ENCODE measurements around the gene SELL.

Gene SELL

GRCh38 chr1:169711469-169712308 is at the start of gene SELL:
SELL (minus strand) TSS chr1:169711620; CDS start chr1:169711498, 122 bp downstream.
- peak; percentile 87 for TF ChIP-seq CTCF (IDR thresholded peaks at IDR 0.05; ENCODE audit: extremely low read depth, insufficient read depth, missing control alignments)
- in situ Hi-C loops (cut with MboI; ENCODE audit: low pct_unique_long_range_greater_than_20kb, low sequenced_read_pairs, unreplicated experiment) = no loop called here
- DNase-seq (ENCODE audit: low spot score) = peak; percentile 53

DNA sequence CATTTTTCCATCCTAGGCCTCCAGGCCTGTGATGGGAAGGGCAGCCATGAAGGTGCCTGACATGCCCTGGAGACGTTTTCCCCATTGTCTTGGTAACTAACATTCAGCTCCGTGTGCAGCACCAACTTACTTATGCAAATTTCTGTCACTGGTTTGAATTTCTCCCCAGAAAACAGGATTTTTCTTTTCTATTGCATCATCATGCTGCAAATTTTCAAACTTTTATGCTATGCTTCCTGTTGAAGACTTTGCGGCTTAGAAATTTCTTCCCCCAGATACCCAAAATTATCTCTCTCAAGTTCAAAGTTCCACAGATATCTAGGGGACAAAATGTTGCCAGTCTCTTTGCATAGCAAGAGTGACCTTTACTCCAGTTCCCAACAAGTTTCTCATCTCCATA is 47.6 kb upstream of the SELL start:
- in situ Hi-C loops (cut with MboI; ENCODE audit: low pct_unique_long_range_greater_than_20kb, low sequenced_read_pairs, unreplicated experiment) = no loop called here
- no peak for TF ChIP-seq CTCF (IDR thresholded peaks at IDR 0.05; ENCODE audit: extremely low read depth, insufficient read depth, missing control alignments)

GRCh38 chr1:169753549-169753948 is 42.1 kb upstream of the SELL start:
- no peak for DNase-seq (ENCODE audit: low spot score)
- TF ChIP-seq CTCF (IDR thresholded peaks at IDR 0.05; ENCODE audit: extremely low read depth, insufficient read depth, missing control alignments) = no peak

More for the DNA sequence above, 47.6 kb upstream of the SELL start:
- no peak for DNase-seq (ENCODE audit: low spot score)

GRCh38 chr1:169750041-169750440 is 38.6 kb upstream of the SELL start:
- DNase-seq (ENCODE audit: low spot score) = no peak
- in situ Hi-C loops (cut with MboI; ENCODE audit: low pct_unique_long_range_greater_than_20kb, low sequenced_read_pairs, unreplicated experiment) = no loop called here
- TF ChIP-seq CTCF (IDR thresholded peaks at IDR 0.05; ENCODE audit: extremely low read depth, insufficient read depth, missing control alignments) = no peak

More at GRCh38 chr1:169753549-169753948, 42.1 kb upstream of the SELL start:
- in situ Hi-C loops (cut with MboI; ENCODE audit: low pct_unique_long_range_greater_than_20kb, low sequenced_read_pairs, unreplicated experiment) = no loop called here

DNA sequence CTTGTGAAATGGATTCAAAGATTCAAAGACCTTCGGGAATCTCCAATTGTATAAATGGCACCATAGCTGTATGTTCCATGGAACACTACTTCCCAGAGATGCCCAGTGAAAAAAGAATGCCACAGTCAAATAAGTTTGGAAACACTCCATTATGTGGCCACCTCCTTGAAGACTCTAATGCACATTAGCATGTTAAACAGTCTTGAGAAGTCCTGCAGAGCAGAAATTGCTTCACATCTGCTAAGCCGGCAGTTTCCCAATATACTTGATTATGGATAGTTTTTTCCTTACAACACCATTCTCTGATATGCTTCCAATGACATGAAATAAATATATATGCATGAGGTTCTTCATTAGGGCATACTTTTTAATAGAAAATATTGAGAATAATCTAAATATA is 35.1 kb upstream of the SELL start:
- in situ Hi-C loops (cut with MboI; ENCODE audit: low pct_unique_long_range_greater_than_20kb, low sequenced_read_pairs, unreplicated experiment) = no loop called here
- DNase-seq (ENCODE audit: low spot score) = no peak
- TF ChIP-seq CTCF (IDR thresholded peaks at IDR 0.05; ENCODE audit: extremely low read depth, insufficient read depth, missing control alignments) = no peak

DNA sequence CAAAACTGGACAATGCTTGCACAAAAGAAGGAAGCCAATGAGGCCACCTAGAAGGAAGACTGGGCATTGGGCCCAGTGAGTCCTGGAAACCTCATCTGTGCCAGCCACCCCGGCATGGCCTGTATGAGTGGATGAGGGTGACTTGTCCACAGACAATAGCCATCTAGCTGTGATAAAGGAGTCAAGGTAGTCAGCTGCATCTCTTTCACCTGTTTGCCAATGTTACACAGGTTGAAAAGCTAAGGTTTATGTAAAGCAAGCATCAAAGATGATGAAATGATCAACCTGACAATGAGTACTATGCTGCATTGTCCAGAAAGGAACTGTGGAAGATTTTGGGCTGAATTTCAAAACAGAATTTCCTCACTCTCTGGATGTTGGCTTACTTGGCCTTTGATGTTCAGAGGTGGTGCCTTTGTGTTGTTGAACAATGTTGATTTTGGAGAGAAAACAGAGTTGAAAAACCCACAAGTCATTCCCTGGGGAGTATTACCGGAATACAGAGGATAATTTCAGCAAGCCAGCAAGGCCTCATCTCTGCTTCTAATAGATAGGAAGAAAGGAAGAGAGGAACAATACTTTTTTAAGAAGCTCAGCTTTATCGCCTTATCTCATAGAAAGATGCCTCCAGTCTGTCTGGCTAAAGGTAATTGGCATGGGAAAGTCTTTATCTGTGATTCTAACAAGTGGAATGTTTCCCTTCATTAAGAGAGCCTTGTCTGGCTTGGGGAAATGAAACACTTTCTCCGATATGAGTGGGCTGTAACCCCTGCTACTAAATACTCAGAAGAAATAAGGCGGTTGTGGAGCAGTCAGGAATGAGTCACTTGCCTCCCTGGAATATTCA is 33.8 kb upstream of the SELL start:
- no peak for DNase-seq (ENCODE audit: low spot score)
- no peak for TF ChIP-seq CTCF (IDR thresholded peaks at IDR 0.05; ENCODE audit: extremely low read depth, insufficient read depth, missing control alignments)
- in situ Hi-C loops (cut with MboI; ENCODE audit: low pct_unique_long_range_greater_than_20kb, low sequenced_read_pairs, unreplicated experiment) = no loop called here
